H4 (cell line): ENCODE measurements around the gene PRLH. TPM values are rescaled to one million over a fixed set of nuclear protein-coding genes. Genes with fewer than 3 reads are reported as not detected.
A peak's percentile ranks its signal among the peaks of the same experiment; 100 is the strongest.

Source experiments
- DNase-seq: peaks from one replicate; pipeline ENCODE4 v3.0.0-alpha.2; 2015; ENCODE audit warnings: low spot score
- total RNA-seq: library from RNA; depleted of rRNA; stranded (reverse); fragments of >200 nt; shearing (Covaris generic); gene quantifications from 2 replicates; pipeline ENCODE4 v1.2.3, GENCODE V29; 2014

PRLH gene
- total RNA-seq, 1 experiment from 2014 or later: not detected

DNA sequence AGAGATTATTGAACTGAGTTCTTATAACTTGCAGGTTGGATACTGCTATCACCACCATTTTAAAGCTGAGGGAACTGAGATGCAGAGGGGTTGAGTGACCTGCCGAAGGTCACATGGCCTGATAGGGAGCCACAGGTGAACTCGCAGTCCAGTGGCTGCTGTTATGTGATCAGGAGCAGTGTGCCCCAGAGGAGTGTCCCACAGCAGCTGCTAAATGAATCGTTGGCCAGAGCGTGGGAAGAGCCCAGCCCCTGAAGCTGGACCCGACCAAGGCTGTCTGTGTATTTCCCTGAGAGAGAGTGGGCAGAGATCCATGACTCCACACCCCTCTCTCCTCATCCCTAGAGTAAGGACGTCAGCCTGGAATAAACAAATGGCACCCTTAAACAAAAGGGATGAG lies 26.7 kb upstream of the PRLH start:
- no peak for DNase-seq

GRCh38 chr2:237540223-237540775 lies 26.1 kb upstream of the PRLH start:
- DNase-seq: no peak

- peak; percentile 48 for DNase-seq
These were observed 25.6 kb upstream of the PRLH start for GRCh38 chr2:237540823-237541222.

- DNase-seq: no peak
These were observed 25.1 kb upstream of the PRLH start for GRCh38 chr2:237541243-237541642.

DNA sequence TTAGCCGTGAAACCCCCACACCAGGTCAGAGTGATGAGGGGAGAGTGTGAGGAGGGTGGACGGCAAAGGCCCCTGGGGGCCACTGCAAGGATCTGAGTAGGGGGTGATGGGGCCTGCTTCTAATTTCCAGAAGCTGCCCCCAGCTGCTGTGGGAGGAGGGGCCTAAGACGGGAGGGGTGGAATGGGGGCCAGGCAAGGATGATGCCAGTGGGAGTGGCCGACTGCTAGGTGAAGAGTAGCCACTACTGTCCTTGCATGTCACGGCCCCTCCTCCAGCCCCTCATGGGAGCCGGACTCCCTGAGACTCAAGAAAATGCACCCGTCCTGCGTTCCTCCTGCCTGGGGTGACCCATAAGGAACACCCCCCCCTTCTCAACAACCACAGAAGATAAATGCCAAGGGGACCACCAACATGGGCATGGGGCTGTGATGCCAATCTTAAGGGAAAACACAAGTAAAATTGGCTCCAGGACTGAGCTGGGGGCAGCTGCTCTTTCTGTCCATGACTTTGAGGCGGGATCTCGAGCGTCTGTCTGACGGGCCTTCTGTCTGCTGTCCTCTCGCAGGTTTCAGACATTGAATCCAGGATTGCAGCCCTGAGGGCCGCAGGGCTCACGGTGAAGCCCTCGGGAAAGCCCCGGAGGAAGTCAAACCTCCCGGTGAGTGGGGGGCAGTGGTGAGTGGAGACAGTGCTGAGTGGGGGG lies 24.2 kb upstream of the PRLH start:
- DNase-seq: no peak

GRCh38 chr2:237546040-237546875 lies 20.1 kb upstream of the PRLH start:
- DNase-seq: no peak

GRCh38 chr2:237546876-237547395 lies 19.4 kb upstream of the PRLH start:
- no peak for DNase-seq

- DNase-seq: peak; percentile 20
These were observed 18.4 kb upstream of the PRLH start for GRCh38 chr2:237547841-237548416.

DNA sequence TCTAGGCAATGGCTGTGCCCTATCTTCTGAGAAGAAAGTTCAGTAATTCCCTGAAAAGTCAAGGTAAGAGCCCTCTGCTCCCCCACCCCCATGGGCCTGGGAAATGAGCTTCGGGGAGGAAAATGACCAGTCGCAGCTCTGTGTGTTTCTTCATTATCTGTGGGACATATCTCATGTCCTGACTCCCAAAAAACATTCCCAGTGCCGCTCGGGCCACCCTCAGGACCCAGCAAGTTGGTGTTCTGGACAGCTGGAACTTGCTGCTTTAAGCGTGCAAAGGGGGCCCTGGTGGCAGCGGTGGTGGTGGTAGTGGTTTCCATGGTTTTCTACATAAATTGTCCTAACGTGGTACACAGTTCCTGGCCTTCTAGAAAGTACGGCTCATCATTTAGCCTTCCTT lies 17.2 kb upstream of the PRLH start:
- no peak for DNase-seq

GRCh38 chr2:237549643-237550415 lies 16.5 kb upstream of the PRLH start:
- no peak for DNase-seq

- DNase-seq: no peak
These were observed 15.3 kb upstream of the PRLH start for GRCh38 chr2:237551071-237551574.

DNA sequence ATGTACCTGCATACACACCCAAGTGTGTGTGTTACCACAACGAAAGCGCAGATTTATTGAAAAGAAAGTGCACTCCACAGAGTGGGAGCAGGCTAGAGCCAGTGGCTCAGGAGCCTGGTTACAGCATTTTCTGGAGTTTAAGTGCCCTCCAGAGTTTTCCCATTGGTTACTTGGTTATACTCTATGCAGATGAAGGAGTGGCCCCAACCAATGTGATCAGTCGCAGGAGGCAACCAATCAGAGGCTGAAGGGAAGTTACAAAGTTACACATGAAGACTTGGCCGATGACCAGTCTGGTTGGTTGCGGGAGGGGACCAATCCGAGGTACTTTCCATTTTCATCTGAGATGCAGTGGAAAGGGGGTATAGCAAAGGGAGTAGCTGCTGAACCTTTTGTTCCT lies 13.5 kb upstream of the PRLH start:
- no peak for DNase-seq

DNA sequence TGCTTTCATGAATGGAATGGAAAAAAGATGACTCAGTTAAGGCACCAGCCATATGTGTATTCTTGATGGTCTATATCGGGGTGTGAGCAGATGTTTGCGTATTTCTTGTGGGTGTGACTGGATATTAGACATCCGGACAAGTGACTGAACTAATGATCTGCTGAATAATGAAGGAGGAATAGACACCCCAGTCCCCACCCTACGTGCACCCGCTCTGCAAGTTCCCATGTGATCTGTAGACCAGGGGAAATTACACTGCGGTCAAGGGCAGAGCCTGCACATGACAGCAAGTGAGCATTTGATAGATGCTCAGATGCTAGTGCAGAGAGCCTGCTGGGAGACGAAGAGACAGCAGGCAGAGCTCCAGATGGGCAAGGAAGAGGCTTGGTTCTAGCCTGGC lies 12.4 kb upstream of the PRLH start:
- DNase-seq: no peak

DNA sequence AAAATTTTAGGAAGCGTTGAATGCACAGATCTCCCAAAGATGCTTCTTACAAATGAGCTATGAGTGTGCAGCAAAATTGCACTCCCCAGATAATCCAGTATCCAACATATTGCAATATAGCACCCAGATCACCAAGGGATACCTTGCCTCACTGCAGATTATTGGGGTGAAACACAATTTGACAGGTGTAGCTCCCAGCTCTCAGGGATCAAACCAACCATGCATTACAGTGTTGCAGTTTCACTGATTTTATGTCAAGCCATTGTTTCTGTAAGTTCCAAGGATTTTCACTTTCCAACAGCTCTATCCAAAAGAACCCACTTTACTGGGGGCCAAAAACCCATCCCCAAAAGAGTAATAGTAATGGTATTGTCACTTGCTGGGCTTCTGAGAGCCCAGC lies 10.8 kb upstream of the PRLH start:
- no peak for DNase-seq

DNA sequence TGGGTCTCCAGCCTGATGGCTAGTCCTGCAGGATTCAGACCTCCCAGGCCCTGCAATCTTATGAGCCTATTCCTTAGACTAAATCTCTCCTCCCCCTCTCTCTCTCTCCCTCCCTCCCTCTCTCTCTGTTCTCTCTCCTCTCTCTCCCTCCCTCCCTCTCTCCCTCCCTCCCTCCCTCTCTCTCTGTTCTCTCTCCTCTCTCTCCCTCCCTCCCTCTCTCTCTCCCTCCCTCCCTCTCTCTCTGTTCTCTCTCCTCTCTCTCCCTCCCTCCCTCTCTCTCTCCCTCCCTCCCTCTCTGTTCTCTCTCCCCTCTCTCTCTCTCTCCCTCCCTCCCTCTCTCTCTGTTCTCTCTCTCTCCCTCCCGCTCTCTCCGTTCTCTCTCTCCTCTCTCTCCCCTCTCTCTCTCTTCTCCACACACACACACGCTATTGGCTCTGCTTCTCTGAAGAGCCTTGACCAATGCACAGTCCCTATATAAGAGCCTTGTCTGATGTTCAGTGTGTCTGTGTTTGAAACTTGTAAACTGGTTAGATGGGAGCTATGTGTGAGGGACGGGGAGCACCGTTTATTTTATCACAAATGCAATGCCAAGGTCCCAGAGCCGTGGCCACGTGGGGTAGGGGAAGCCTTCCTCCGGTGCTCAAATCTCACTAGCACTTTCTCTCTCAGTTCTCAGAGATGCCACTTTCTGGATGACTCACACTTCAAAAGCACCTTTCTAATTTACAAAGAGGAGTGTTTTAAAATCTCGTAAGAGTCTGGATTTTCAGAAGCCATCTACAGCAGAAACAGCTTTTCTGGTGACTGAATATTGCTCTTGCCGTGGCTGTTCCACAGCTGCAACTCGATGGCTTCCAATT lies 9.4 kb upstream of the PRLH start:
- no peak for DNase-seq

- DNase-seq: no peak
These were observed 8.8 kb upstream of the PRLH start for GRCh38 chr2:237557633-237558015.

GRCh38 chr2:237558961-237559641 lies 7.3 kb upstream of the PRLH start:
- no peak for DNase-seq

- no peak for DNase-seq
These were observed 5.2 kb upstream of the PRLH start for GRCh38 chr2:237561221-237561620.

DNA sequence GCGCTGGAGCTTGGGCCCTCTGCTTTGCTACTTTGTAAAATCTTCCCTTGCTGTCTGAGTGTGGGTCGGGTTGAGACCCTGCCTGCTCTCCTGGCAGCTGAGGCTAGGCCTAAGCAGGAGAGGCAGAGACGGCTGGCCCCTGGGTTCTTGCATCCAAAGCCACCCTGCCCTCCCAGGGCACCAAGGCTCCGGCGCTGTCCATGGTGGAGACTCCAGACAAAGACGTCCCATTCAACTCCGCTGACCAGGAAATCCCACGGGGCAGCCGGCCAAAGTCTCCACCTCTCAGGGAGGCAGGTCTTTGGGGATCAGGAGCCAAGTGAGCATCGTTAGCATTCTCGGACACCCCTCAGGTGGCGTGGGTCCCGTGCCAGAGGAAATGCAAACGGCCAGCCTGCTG lies 2.6 kb upstream of the PRLH start:
- DNase-seq: no peak
